GM12878 (cell line): ENCODE results near the gene VAMP3. TPM values are rescaled to one million over a fixed set of nuclear protein-coding genes. Genes with fewer than 3 reads are reported as not detected.

ENCODE experiments used
- BACH1 ChIP-seq: fragments of 450-650 bp; IDR thresholded peaks from 2 replicates; pipeline ENCODE4 v1.6.1; 2017; ENCODE audit warnings: mild to moderate bottlenecking, borderline replicate concordance
- BRCA1 ChIP-seq: IDR thresholded peaks from 2 replicates; pipeline ENCODE4 v1.6.1; 2011; ENCODE audit warnings: low read depth, low read length, improper control_type of control experiment
- CHD1 ChIP-seq: IDR thresholded peaks from 2 replicates; pipeline ENCODE4 v1.6.1; 2012; ENCODE audit warnings: low read depth, low read length, improper control_type of control experiment
- CHD2 ChIP-seq: IDR thresholded peaks from 2 replicates; pipeline ENCODE4 v1.6.1; 2011; ENCODE audit warnings: low read depth, low read length, improper control_type of control experiment, borderline replicate concordance
- DPF2 ChIP-seq: fragments of 450-650 bp; IDR thresholded peaks from 2 replicates; pipeline ENCODE4 v1.6.1; 2017; ENCODE audit warnings: mild to moderate bottlenecking
- EP300 ChIP-seq, 2 experiments: fragments of 150-350 bp in 1 of 2; IDR thresholded peaks; 2 replicates each; pipeline ENCODE4 v1.6.1; 2011 to 2012; ENCODE audit warnings: low read depth in 2 of 2, low read length in 2 of 2, borderline replicate concordance in 1 of 2, improper control_type of control experiment in 1 of 2, inconsistent platforms in 1 of 2; ENCODE audit not compliant: control insufficient read depth in 1 of 2
- FOXK2 ChIP-seq: fragments of 450-650 bp; IDR thresholded peaks from 2 replicates; pipeline ENCODE4 v1.6.1; 2017; ENCODE audit warnings: mild to moderate bottlenecking, moderate library complexity
- GATAD2B ChIP-seq: fragments of 450-650 bp; conservative IDR thresholded peaks from 2 replicates; pipeline ENCODE4 v1.6.1; 2017; ENCODE audit warnings: low read depth, mild to moderate bottlenecking, moderate library complexity
- HDAC6 ChIP-seq: fragments of 200-600 bp; sonication (generic); IDR thresholded peaks from one replicate; pipeline ENCODE4 v1.8.0; 2017; ENCODE audit warnings: antibody characterized with exemption; ENCODE audit not compliant: unreplicated experiment
- IRF3 ChIP-seq: fragments of 450-650 bp; IDR thresholded peaks from 2 replicates; pipeline ENCODE4 v1.6.1; 2014; ENCODE audit warnings: mild to moderate bottlenecking
- SIX5 ChIP-seq: IDR thresholded peaks from 2 replicates; pipeline ENCODE4 v1.6.1; 2011; ENCODE audit warnings: mild to moderate bottlenecking, low read depth, low read length, moderate library complexity; ENCODE audit not compliant: severe bottlenecking
- ZBED1 ChIP-seq: IDR thresholded peaks from 2 replicates; pipeline ENCODE4 v1.6.1; 2016; ENCODE audit warnings: borderline replicate concordance
- polyA plus RNA-seq, 11 experiments: library from polyadenylated mRNA; depleted of rRNA in 4 of 11; unstranded in 6 of 11; stranded (reverse) in 5 of 11; fragments of >200 nt; fragmentation: Nextera tagmentation in 4 of 11; fragmentation: Illumina TruSeq in 1 of 11; extraction: Ambion mirVana in 4 of 11; extraction: Trizol in 1 of 11; gene quantifications; 1 replicate in 1 of 11; 2 replicates in 10 of 11; pipeline versions ENCODE4 v1.2.1 to v1.2.3, GENCODE V29; 2011 to 2016; ENCODE audit warnings: inconsistent platforms in 2 of 11, missing spikeins in 2 of 11, low read depth in 1 of 11
- total RNA-seq, 4 experiments: library from RNA; depleted of rRNA in 3 of 4; stranded (reverse); fragments of >200 nt in 3 of 4; fragmentation: Illumina TruSeq in 1 of 4; extraction: Trizol in 1 of 4; gene quantifications; 2 replicates each; pipeline versions ENCODE4 v1.2.1 to v1.2.3, GENCODE V29; 2013 to 2021
- TF ChIP-seq, protein P1 (sequence below): IDR thresholded peaks from 2 replicates; pipeline ENCODE4 v1.6.1; 2012; ENCODE audit warnings: mild to moderate bottlenecking, low read depth, low read length
- TF ChIP-seq, protein P2 (sequence below): IDR thresholded peaks from 2 replicates; pipeline ENCODE4 v1.6.1; 2011; ENCODE audit warnings: mild to moderate bottlenecking, low read depth, low read length, moderate library complexity; ENCODE audit not compliant: insufficient replicate concordance
- TF ChIP-seq, protein P3 (sequence below): IDR thresholded peaks from 2 replicates; pipeline ENCODE4 v1.6.1; 2012; ENCODE audit warnings: low read depth, low read length, improper control_type of control experiment
- TF ChIP-seq, protein P4 (sequence below): IDR thresholded peaks from 2 replicates; pipeline ENCODE4 v1.6.1; 2012; ENCODE audit warnings: improper control_type of control experiment, low read depth, low read length; ENCODE audit not compliant: insufficient replicate concordance

VAMP3 gene
- total and polyA plus RNA-seq, 10 of the 15 experiments (the other 5 are each of a cell fraction or from before 2014, with no cell fraction given): 4.8 to 24.9 (median 9.7) TPM

GRCh38 chr1:7770997-7771822 lies at the start of gene VAMP3 (continued):
- TF ChIP-seq, protein P1, sequence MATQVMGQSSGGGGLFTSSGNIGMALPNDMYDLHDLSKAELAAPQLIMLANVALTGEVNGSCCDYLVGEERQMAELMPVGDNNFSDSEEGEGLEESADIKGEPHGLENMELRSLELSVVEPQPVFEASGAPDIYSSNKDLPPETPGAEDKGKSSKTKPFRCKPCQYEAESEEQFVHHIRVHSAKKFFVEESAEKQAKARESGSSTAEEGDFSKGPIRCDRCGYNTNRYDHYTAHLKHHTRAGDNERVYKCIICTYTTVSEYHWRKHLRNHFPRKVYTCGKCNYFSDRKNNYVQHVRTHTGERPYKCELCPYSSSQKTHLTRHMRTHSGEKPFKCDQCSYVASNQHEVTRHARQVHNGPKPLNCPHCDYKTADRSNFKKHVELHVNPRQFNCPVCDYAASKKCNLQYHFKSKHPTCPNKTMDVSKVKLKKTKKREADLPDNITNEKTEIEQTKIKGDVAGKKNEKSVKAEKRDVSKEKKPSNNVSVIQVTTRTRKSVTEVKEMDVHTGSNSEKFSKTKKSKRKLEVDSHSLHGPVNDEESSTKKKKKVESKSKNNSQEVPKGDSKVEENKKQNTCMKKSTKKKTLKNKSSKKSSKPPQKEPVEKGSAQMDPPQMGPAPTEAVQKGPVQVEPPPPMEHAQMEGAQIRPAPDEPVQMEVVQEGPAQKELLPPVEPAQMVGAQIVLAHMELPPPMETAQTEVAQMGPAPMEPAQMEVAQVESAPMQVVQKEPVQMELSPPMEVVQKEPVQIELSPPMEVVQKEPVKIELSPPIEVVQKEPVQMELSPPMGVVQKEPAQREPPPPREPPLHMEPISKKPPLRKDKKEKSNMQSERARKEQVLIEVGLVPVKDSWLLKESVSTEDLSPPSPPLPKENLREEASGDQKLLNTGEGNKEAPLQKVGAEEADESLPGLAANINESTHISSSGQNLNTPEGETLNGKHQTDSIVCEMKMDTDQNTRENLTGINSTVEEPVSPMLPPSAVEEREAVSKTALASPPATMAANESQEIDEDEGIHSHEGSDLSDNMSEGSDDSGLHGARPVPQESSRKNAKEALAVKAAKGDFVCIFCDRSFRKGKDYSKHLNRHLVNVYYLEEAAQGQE: no peak
- TF ChIP-seq BACH1 (peak; percentile 57), BRCA1 (no peak), CHD2 (no peak), CHD1 (no peak), SIX5 (peak; percentile 14), GATAD2B (peak; percentile 82), FOXK2 (no peak), EP300 (IDR thresholded peaks at IDR 0.05; ENCODE audit: borderline replicate concordance in 1 of 2, control insufficient read depth in 1 of 2, low read depth in 2 of 2, low read length in 2 of 2) (no peak), DPF2 (peak; percentile 66), HDAC6 (no peak), ZBED1 (no peak), IRF3 (no peak)
- TF ChIP-seq, protein P2, sequence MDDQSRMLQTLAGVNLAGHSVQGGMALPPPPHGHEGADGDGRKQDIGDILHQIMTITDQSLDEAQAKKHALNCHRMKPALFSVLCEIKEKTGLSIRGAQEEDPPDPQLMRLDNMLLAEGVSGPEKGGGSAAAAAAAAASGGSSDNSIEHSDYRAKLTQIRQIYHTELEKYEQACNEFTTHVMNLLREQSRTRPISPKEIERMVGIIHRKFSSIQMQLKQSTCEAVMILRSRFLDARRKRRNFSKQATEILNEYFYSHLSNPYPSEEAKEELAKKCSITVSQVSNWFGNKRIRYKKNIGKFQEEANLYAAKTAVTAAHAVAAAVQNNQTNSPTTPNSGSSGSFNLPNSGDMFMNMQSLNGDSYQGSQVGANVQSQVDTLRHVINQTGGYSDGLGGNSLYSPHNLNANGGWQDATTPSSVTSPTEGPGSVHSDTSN: no peak
- TF ChIP-seq, protein P3, sequence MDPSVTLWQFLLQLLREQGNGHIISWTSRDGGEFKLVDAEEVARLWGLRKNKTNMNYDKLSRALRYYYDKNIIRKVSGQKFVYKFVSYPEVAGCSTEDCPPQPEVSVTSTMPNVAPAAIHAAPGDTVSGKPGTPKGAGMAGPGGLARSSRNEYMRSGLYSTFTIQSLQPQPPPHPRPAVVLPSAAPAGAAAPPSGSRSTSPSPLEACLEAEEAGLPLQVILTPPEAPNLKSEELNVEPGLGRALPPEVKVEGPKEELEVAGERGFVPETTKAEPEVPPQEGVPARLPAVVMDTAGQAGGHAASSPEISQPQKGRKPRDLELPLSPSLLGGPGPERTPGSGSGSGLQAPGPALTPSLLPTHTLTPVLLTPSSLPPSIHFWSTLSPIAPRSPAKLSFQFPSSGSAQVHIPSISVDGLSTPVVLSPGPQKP: peak; percentile 13; the same call in 1 of the 2 replicates
- TF ChIP-seq, protein P4, sequence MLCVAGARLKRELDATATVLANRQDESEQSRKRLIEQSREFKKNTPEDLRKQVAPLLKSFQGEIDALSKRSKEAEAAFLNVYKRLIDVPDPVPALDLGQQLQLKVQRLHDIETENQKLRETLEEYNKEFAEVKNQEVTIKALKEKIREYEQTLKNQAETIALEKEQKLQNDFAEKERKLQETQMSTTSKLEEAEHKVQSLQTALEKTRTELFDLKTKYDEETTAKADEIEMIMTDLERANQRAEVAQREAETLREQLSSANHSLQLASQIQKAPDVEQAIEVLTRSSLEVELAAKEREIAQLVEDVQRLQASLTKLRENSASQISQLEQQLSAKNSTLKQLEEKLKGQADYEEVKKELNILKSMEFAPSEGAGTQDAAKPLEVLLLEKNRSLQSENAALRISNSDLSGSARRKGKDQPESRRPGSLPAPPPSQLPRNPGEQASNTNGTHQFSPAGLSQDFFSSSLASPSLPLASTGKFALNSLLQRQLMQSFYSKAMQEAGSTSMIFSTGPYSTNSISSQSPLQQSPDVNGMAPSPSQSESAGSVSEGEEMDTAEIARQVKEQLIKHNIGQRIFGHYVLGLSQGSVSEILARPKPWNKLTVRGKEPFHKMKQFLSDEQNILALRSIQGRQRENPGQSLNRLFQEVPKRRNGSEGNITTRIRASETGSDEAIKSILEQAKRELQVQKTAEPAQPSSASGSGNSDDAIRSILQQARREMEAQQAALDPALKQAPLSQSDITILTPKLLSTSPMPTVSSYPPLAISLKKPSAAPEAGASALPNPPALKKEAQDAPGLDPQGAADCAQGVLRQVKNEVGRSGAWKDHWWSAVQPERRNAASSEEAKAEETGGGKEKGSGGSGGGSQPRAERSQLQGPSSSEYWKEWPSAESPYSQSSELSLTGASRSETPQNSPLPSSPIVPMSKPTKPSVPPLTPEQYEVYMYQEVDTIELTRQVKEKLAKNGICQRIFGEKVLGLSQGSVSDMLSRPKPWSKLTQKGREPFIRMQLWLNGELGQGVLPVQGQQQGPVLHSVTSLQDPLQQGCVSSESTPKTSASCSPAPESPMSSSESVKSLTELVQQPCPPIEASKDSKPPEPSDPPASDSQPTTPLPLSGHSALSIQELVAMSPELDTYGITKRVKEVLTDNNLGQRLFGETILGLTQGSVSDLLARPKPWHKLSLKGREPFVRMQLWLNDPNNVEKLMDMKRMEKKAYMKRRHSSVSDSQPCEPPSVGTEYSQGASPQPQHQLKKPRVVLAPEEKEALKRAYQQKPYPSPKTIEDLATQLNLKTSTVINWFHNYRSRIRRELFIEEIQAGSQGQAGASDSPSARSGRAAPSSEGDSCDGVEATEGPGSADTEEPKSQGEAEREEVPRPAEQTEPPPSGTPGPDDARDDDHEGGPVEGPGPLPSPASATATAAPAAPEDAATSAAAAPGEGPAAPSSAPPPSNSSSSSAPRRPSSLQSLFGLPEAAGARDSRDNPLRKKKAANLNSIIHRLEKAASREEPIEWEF: no peak
